AG04450 (cell line): Measurements from ENCODE around the gene IGFL2. TPM values are rescaled to one million over a fixed set of nuclear protein-coding genes. Genes with fewer than 3 reads are reported as not detected.

Experiments used
- CTCF ChIA-PET: fragments of 300-600, 350-600 bp; formaldehyde crosslinking; extraction: SDS; loops from one replicate; lab custom pipeline; 2022; ENCODE audit warnings: antibody characterized with exemption, inconsistent platforms; lab: Charles Lee
- POLR2A ChIA-PET: fragments of 350-600 bp; formaldehyde crosslinking; extraction: SDS; loops from one replicate; lab custom pipeline; 2021; ENCODE audit warnings: antibody characterized with exemption, inconsistent platforms; lab: Yijun Ruan, JAX
- DNase-seq: peaks from one replicate; pipeline ENCODE4 v3.0.0-alpha.2; 2011; ENCODE audit warnings: low read depth, low spot score
- H3K27ac ChIP-seq: one replicate; pipeline ENCODE4 v1.5.1; 2012; ENCODE audit warnings: low read depth, low read length, control low read depth
- H3K27me3 ChIP-seq: one replicate; pipeline ENCODE4 v1.6.0; 2012; ENCODE audit warnings: low read length; ENCODE audit not compliant: control insufficient read depth, insufficient read depth
- H3K4me3 ChIP-seq: 2 replicates; pipeline ENCODE4 v1.5.1; 2011; ENCODE audit warnings: mild to moderate bottlenecking, low read depth, low read length, control low read depth
- H3K9me3 ChIP-seq: 2 replicates; pipeline ENCODE4 v1.5.1; 2012; ENCODE audit warnings: low read length; ENCODE audit not compliant: control insufficient read depth, insufficient read depth
- polyA plus RNA-seq: library from polyadenylated mRNA; depleted of rRNA; stranded (reverse); fragments of >200 nt; gene quantifications from 2 replicates; pipeline ENCODE4 v1.2.3, GENCODE V29; 2011
- TF ChIP-seq, protein P1 (sequence below): IDR thresholded peaks from 2 replicates; pipeline ENCODE4 v1.5.1; 2011; ENCODE audit warnings: low read depth, low read length, control low read depth, inconsistent platforms

The IGFL2 gene
- polyA plus RNA-seq, 1 experiment: not detected

GRCh38 chr19:46162731-46163130 lies 14.7 kb downstream of the IGFL2 start:
- Histone ChIP-seq H3K27ac (no peak overlapping the region), H3K9me3 (no peaks in the 10 kb centered on the region; the same call in 1 of the 2 replicates), H3K4me3 (no peak overlapping the region), H3K27me3 (peaks cover 30% of the 10 kb centered on the region)
- TF ChIP-seq, protein P1, sequence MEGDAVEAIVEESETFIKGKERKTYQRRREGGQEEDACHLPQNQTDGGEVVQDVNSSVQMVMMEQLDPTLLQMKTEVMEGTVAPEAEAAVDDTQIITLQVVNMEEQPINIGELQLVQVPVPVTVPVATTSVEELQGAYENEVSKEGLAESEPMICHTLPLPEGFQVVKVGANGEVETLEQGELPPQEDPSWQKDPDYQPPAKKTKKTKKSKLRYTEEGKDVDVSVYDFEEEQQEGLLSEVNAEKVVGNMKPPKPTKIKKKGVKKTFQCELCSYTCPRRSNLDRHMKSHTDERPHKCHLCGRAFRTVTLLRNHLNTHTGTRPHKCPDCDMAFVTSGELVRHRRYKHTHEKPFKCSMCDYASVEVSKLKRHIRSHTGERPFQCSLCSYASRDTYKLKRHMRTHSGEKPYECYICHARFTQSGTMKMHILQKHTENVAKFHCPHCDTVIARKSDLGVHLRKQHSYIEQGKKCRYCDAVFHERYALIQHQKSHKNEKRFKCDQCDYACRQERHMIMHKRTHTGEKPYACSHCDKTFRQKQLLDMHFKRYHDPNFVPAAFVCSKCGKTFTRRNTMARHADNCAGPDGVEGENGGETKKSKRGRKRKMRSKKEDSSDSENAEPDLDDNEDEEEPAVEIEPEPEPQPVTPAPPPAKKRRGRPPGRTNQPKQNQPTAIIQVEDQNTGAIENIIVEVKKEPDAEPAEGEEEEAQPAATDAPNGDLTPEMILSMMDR: no peak
- DNase-seq: no peak
- ChIA-PET POLR2A (no interaction called here), CTCF (no interaction called here)

GRCh38 chr19:46173886-46174480 lies 25.9 kb downstream of the IGFL2 start:
- Histone ChIP-seq H3K4me3 (no peak overlapping the region), H3K9me3 (no peaks in the 10 kb centered on the region), H3K27me3 (peaks cover 30% of the 10 kb centered on the region), H3K27ac (no peak overlapping the region)
- TF ChIP-seq, protein P1: no peak
- ChIA-PET POLR2A (no interaction called here), CTCF (no interaction called here)
- DNase-seq: no peak

DNA sequence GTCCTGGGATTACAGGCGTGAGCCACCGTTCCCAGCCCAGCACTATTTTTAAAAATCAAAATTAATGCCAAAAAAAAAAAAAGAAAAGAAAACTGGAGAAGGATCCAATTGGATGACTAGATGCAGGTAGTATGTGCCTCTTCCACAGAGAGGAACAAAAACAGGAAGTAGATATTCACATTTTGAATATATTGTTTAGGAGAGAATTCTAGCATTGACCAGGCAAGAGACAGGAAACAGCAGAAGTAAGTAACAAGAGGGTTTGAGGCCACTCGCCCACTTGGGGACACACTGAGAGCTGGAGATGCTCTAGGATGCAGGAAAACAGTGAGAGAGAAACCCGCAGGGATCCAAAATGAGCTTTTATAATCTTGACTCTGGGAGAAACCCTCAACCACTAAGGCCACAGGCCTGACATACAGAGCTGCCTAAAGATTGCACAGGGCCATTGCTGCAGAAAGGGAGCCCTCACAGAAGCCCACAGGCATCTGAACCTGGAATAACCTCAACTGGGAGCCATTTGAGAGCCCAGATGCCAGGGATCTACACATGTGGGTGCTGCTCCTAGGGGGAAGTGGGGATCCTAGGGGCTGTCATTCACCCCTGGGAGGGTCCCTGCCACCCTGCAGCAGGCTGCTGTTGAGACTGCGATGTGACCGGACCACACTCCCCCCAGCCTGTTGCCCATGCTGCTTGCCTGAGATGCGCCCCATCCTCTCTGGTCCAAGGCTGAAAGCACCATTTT lies 28.2 kb downstream of the IGFL2 start:
- DNase-seq: no peak
- Histone ChIP-seq H3K9me3 (no peaks in the 10 kb centered on the region), H3K27me3 (peaks cover 27% of the 10 kb centered on the region), H3K4me3 (no peak overlapping the region), H3K27ac (no peak overlapping the region)
- ChIA-PET CTCF (interaction anchor here (1.2 kb wide), 1 partner anchor 94 kb away, joined by 5 read pairs; no protein-coding TSS in a partner anchor), POLR2A (no interaction called here)
- TF ChIP-seq, protein P1: no peak

DNA sequence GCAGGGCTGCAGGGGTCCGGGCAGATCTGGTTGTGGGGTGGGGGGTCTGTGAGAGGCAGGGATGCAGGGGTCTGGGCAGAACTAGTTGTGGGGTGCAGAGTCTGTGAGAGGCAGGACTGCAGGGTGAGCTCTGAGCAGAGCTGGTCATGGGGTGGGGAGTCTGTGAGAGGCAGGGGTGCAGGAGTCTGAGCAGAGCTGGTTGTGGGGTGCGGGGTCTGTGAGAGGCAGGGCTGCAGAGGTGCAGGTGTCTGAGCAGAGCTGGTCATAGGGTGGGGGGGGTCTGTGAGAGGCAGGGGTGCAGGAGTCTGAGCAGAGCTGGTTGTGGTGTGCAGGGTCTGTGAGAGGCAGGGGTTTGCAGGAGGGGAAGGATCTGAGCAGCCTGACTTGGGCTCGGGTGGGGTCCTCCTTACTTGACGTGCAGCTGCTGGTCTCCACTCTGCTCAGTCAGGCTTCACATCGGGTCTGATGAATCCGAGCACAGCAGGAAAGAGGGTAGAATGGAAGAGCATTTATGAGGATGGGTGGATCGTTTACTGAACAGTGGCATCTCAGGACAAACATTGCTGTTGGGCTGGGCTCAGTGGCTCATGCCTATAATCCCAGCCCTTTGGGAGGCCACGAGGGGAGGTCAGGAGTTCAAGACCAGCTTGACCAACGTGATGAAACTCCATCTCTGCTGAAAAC lies 31.2 kb downstream of the IGFL2 start:
- H3K9me3 ChIP-seq: no peaks in the 10 kb centered on the region; the same call in 1 of the 2 replicates
- ChIA-PET POLR2A (no interaction called here), CTCF (interaction anchor here (1.2 kb wide), 1 partner anchor 96 kb away, joined by 3 read pairs; no protein-coding TSS in a partner anchor)
- H3K4me3 ChIP-seq: no peak overlapping the region
- peaks cover 21% of the 10 kb centered on the region for H3K27me3 ChIP-seq
- DNase-seq: no peak
- TF ChIP-seq, protein P1: no peak
- H3K27ac ChIP-seq: no peak overlapping the region
